Esophagus squamous epithelium (tissue), 4 donors: Measurements from ENCODE around the gene ST6GALNAC1.

Experiments
- CTCF ChIP-seq, 6 experiments: fragments of 450-650 bp in 4 of 6; fragments of 200-600 bp in 2 of 6; sonication (generic) in 2 of 6; IDR thresholded peaks; one replicate each; pipeline ENCODE4 v1.5.1; 2016 to 2019; ENCODE audit warnings: antibody characterized with exemption in 6 of 6, mild to moderate bottlenecking in 4 of 6, moderate library complexity in 4 of 6
- POLR2A ChIP-seq, 4 donors: fragments of 450-650 bp; IDR thresholded peaks; one replicate each; pipeline ENCODE4 v1.6.1; 2017; ENCODE audit warnings: antibody characterized with exemption in 4 of 4, mild to moderate bottlenecking in 4 of 4, moderate library complexity in 3 of 4

- TF ChIP-seq CTCF (IDR thresholded peaks at IDR 0.05) (no peak), POLR2A (IDR thresholded peaks at IDR 0.05) (no peak)
Measured at GRCh38 chr17:76682296-76682695, 38.7 kb upstream of the ST6GALNAC1 start.
